ENCODE measurements around the gene IER2. TPM values are rescaled to one million over a fixed set of nuclear protein-coding genes. Genes with fewer than 3 reads are reported as not detected.

Gene IER2
- total RNA-seq, 2 donors from 2014 or later = 83.4 to 116 TPM

- no peak overlapping the region for H3K4me3 ChIP-seq
- intact Hi-C loops (cut with DNase I) = no loop called here
These were observed 22.2 kb upstream of the IER2 start for GRCh38 chr19:13127811-13128575.

DNA sequence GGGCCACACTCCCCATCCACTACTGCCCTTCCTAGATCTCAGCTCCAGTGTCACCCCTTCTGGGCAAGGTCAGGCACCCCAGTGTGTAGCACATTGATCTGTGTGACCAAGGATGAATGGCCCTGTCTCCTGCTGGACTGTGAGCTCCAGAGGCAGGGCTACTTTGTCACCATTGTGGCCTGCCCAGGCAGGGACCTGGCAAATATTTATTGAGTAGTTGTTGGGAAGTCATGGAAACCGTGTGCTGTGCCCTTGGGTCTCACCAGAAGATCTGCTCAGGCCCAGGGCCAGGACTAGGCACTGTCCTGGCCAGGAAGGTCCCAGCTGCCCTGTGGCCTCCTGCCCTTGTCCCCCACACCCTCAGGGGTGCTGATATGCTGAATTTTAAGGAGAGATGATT, 21.6 kb upstream of the IER2 start:
- DNase-seq = no peak
- Histone ChIP-seq H3K9me3 (no peaks in the 10 kb centered on the region), H3K27me3 (no peaks in the 10 kb centered on the region), H3K4me3 (no peak overlapping the region), H3K4me1 (no peaks in the 10 kb centered on the region), H3K27ac (no peak overlapping the region), H3K36me3 (no peaks in the 10 kb centered on the region), H3K9ac (ENCODE audit: low read depth in 2 of 2, low read length in 2 of 2) (no peak overlapping the region)
- intact Hi-C loops (cut with DNase I) = no loop called here
- TF ChIP-seq, protein P1, sequence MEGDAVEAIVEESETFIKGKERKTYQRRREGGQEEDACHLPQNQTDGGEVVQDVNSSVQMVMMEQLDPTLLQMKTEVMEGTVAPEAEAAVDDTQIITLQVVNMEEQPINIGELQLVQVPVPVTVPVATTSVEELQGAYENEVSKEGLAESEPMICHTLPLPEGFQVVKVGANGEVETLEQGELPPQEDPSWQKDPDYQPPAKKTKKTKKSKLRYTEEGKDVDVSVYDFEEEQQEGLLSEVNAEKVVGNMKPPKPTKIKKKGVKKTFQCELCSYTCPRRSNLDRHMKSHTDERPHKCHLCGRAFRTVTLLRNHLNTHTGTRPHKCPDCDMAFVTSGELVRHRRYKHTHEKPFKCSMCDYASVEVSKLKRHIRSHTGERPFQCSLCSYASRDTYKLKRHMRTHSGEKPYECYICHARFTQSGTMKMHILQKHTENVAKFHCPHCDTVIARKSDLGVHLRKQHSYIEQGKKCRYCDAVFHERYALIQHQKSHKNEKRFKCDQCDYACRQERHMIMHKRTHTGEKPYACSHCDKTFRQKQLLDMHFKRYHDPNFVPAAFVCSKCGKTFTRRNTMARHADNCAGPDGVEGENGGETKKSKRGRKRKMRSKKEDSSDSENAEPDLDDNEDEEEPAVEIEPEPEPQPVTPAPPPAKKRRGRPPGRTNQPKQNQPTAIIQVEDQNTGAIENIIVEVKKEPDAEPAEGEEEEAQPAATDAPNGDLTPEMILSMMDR (IDR thresholded peaks at IDR 0.05) = no peak

More at GRCh38 chr19:13127811-13128575, 22.2 kb upstream of the IER2 start:
- DNase-seq = no peak
- TF ChIP-seq, protein P1 (IDR thresholded peaks at IDR 0.05) = no peak
- H3K27ac ChIP-seq = no peak overlapping the region
- H3K4me1 ChIP-seq = no peaks in the 10 kb centered on the region
- H3K9me3 ChIP-seq = no peaks in the 10 kb centered on the region
- H3K36me3 ChIP-seq = no peaks in the 10 kb centered on the region
- H3K9ac ChIP-seq (ENCODE audit: low read depth in 2 of 2, low read length in 2 of 2) = no peak overlapping the region
- no peaks in the 10 kb centered on the region for H3K27me3 ChIP-seq

GRCh38 chr19:13129384-13129783, 20.8 kb upstream of the IER2 start:
- Histone ChIP-seq H3K4me1 (no peaks in the 10 kb centered on the region), H3K27me3 (no peaks in the 10 kb centered on the region), H3K4me3 (no peak overlapping the region), H3K9ac (ENCODE audit: low read depth in 2 of 2, low read length in 2 of 2) (no peak overlapping the region), H3K9me3 (no peaks in the 10 kb centered on the region), H3K27ac (no peak overlapping the region), H3K36me3 (no peaks in the 10 kb centered on the region)
- TF ChIP-seq, protein P1 (IDR thresholded peaks at IDR 0.05) = no peak
- no peak for DNase-seq
- intact Hi-C loops (cut with DNase I) = no loop called here

GRCh38 chr19:13130886-13131490, 19.2 kb upstream of the IER2 start:
- peak; percentile 25 for DNase-seq
- Histone ChIP-seq H3K9ac (ENCODE audit: low read depth in 2 of 2, low read length in 2 of 2) (no peak overlapping the region), H3K4me1 (no peaks in the 10 kb centered on the region), H3K27ac (no peak overlapping the region), H3K9me3 (no peaks in the 10 kb centered on the region), H3K4me3 (no peak overlapping the region), H3K27me3 (no peaks in the 10 kb centered on the region), H3K36me3 (no peaks in the 10 kb centered on the region)
- intact Hi-C loops (cut with DNase I) = no loop called here
- TF ChIP-seq, protein P1 (IDR thresholded peaks at IDR 0.05) = no peak

DNA sequence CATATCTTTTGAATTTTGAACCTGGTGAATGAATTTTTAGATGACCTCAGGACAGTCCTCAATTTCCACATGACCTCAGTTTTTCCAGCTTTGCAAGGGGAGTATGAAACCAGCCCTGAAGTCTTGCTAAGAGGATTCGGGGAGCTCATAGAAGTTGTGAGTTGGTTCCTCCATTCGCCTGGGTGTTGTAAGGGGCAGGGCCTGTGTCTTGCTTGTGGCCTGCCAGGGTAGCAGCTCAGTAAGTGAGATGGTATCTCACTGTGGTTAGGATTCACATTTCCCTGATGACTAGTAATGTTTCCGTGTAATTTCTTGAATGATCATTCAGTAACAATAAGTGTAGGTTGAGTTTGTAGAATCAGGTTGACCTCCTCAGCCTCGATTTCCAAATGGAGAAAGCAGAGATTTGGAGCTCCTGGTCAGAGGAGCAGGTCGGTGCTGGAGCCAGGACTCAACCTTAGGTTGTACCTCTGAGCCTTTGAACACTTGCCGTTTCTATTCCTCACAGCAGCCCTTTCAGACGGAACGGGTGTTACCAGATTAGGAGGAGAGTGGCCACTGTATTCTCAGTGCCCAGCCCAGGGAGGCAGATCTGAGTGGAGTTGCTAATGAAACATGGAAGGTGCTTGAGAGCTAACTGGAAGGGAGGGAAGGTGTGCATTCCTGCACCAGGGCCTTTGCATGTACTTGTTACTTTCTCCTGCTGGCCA, 17.6 kb upstream of the IER2 start:
- Histone ChIP-seq H3K36me3 (no peaks in the 10 kb centered on the region), H3K9me3 (no peaks in the 10 kb centered on the region), H3K4me1 (no peaks in the 10 kb centered on the region), H3K4me3 (no peak overlapping the region), H3K27me3 (no peaks in the 10 kb centered on the region), H3K9ac (ENCODE audit: low read depth in 2 of 2, low read length in 2 of 2) (peak overlapping the region in 1 of 2 donors; percentile 35), H3K27ac (no peak overlapping the region)
- TF ChIP-seq, protein P1 (IDR thresholded peaks at IDR 0.05) = no peak
- no peak for DNase-seq
- intact Hi-C loops (cut with DNase I) = no loop called here
